NAMALWA (cell line): ENCODE data around the gene FMO2.
"Not testable (repeated sequence)": the region's sequence is repeated elsewhere in the genome, so short reads cannot be mapped to it uniquely, and the experiment has no call there.

Experiments used
- DNase-seq: peaks from one replicate; pipeline ENCODE4 v3.0.0-alpha.2; 2015; ENCODE audit warnings: low spot score

Gene FMO2

GRCh38 chr1:171219346-171220080 lies 34.4 kb downstream of the FMO2 start:
- DNase-seq: no peak

DNA sequence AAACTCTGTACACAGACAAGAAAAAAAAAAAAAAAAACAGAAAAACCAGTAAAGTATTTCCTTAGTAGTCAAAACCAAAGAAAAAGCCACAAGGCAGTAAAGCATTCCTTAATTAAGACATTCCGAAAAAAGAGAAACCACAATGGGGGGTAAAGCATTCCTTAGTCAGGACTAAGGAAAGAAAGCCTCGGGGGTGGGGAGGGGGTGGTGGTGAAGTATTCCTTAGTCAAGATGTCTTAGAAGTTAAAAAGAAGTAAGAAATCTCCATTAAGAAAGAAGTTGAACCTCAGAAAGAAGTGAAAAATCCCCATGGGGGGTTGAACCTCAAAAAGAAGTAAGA lies 35.0 kb downstream of the FMO2 start:
- no peak for DNase-seq

- no peak for DNase-seq
Observed at GRCh38 chr1:171220581-171221054, 35.5 kb downstream of the FMO2 start.

DNA sequence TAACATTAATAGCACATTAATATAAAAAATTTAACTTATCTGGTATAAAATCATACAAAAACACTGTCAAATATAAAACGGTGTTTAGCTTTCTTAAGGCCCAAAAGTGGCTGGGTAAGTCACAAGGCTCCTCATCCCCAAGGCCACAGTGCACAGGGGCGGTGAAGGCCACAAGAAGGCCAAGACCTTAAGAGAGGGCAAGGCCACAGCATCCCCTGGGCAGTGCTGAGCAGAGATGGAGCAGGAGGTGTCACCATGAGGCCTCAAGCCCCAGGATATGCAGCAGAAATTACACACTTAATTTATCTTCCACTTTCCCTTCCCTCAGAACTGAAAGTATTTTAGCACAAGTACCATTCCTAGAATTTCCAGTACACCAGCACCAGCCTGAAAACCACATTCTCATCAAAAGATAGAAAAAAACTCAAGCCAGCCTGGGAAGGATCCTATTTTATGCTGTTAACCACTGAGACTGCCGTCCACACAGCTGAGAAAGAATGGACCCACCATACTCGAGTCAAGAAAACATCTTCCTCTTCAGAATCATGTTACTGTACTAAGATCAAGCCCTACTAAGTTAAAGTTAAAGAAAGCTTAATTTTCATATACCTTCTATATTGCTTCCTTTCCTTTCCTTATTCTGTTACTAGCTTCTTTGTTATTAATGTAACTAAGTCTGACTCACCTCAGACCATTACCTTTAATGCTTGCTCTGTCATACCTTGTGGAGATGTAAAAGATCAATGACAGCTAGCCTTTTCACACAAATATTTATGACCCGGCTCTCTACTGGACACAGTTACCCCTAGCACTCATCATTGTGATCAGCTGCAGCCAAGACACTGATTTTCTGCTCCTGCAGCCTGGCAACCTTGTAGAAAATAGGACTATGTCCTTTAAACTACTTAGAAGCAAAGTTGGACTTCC lies 36.8 kb downstream of the FMO2 start:
- DNase-seq: no peak

- no peak for DNase-seq
Observed at GRCh38 chr1:171222936-171223335, 37.8 kb downstream of the FMO2 start.

DNA sequence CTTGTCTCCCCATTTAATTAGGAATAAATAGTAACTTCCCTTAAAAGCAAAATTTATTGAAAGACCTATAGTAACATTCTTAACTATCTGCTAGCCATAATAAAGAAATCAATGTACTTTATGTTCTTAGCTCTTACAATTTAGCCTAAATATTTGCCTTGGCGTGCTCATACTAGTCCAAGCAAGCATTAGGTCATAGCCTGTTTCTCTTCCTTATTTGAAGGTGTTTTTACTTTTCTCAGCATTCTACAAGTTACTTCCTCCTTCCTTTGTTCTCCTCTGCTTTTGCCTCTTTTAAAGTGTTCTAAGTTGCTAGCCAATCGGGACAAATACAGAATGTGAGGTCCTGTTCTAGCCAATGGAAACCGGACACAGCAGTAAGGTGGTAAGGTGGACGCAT lies 39.2 kb downstream of the FMO2 start:
- DNase-seq: peak; percentile 35

DNA sequence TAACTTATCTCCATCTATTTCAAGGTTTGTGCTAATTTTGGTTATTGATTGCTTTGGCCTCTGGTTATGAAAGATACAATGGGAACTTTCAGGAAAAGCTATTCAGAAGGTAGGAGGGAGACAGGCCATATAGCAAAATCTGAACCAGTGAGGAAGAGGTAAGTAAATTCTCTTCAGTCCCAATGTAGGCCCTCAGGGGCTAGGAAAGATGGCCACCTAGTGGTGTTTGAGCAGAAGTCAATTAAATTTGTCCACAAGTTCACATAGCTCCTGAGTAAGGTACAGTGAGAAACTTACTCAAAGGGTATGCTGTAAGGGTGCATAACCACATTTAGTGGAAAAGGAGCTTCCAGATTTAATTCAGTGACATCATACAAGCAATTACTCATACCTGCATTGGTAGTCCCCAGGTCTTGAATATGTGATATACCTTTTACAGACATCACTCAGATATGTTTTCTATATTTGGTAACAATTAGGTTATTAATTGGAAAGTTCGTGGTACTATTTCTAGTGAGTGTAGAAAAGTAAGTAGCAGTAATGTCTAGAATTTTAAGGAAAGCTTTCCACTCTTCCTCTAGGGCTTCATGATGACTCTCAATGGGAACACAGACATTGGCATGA lies 41.8 kb downstream of the FMO2 start:
- DNase-seq: peak; percentile 90

- DNase-seq: no peak
Observed at GRCh38 chr1:171231326-171231725, 46.2 kb downstream of the FMO2 start.

DNA sequence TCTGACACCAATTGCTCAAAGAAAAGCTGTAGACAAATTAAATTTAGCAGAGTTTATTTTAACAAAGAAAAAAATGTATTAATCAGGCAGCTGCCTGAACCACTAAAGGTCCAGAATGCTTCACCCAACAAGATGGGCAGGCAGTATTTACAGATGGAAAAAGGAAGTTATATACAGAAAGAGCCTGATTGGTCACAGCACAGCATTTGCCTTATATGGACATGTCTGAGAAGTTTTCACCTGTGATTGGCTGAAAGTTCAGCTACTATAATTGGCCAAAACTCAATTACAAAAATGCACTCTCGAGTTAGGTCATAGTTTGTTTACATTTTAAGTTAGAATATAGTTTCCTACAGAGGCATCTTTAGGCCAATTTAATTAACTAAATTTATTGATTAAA lies 48.1 kb downstream of the FMO2 start:
- DNase-seq: peak; percentile 22

GRCh38 chr1:171236231-171236630 lies 51.1 kb downstream of the FMO2 start:
- DNase-seq: not testable (repeated sequence)

DNA sequence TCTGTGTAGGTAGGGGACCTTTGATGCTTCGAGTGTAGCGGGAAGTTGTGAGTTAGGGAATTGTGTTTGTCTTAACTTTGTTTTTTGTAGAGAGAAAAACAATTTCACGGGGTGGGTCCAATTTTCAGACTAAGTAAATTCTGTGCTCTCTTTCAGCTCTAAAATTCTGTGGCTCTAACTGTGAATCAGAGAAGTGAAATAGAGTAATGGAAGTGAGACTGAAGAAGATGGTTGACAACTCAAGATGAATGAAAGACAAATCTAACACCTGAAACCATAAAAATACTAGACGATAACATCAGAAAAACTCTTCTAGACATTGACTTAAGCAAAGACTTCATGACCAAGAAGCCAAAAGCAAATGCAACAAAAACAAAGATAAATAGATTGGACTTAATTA lies 58.8 kb downstream of the FMO2 start:
- DNase-seq: no peak

DNA sequence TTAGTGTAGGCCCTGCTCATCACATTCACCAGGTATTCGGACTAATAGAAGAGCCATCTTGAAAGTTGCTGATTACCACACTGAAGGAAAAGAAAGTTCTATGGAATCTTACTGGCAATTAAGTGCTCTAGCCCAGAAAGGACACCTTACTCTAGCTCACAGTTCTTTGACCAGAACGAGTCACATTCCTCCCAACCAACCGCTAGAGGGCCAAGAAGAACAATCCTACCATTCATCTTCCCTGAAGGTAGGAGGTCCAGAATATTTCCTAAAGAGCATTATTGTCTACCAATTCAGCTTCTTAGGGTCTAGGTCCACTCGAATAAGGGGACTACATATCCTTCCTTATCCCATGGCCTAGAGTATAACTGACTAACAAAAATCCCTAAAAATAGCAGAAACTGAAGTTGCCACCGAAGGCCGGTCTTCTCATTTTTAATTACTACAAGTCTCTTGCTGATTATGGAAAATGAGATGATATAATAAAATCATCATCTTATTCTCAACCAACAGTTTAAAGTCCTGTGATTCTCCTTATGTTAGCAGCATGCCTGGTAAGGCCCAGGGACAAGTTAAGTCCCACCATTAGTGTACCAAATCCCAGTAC lies 60.5 kb downstream of the FMO2 start:
- DNase-seq: peak; percentile 76

DNA sequence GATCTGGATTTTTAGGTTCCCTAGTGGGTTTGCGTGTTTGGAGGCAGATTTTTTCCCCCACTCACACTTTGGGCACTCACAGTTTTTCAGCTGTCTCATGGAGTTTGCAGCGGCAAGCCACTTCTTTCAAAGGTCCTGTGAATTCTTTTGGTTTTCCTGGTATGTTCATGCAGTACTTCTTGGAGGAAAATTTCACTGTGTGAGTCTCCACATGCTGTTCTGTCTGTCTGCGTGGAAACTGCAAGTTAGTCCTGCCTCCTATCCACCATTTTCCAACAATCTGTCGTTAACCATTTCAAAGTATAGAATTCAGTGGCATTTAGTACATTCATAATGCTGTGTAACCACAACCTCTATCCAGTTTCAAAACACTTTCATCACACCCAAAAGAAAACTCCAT lies 62.4 kb downstream of the FMO2 start:
- no peak for DNase-seq

- DNase-seq: no peak
Observed at GRCh38 chr1:171248302-171248701, 63.2 kb downstream of the FMO2 start, which contains the start of gene FMO1. FMO1 (plus strand) TSS chr1:171248494; CDS start chr1:171258088, 9,594 bp downstream.

DNA sequence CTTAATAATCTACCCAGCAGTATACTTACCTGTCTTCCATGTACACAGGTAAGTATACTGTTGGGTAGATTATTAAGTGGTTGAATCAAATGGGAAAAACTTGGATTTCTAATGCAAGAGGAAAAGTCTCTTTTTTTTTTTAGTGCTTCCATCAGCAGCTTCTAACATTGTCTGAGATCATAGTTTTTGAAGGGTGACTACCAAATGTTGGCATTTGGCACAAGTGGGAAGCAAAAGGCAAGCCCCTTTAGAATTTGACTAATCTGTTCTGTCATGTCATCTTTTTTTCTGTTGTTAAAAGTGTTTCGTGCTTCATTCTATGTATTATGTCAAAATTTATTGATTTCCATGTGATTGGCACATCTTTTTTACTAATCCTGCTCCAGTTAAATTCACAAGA lies 63.7 kb downstream of the FMO2 start:
- no peak for DNase-seq

DNA sequence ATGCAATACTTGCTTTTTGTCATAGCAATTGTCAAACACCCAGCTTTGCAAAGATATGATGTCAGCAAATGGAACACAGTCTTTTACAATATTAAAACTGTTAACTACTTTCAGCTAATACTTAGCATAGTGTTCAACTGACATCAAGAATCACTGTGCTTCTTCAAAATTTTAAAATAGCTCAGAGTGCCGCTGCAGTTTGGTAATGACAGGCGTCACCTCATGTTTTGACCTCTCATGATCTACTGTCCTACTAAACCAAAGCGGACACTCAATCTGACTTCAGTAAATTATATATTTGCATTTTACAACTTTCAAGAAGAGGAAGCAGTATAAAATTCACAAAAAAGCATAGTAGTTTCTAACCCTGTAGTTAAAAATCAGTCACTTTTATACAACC lies 65.2 kb downstream of the FMO2 start:
- DNase-seq: peak; percentile 45

DNA sequence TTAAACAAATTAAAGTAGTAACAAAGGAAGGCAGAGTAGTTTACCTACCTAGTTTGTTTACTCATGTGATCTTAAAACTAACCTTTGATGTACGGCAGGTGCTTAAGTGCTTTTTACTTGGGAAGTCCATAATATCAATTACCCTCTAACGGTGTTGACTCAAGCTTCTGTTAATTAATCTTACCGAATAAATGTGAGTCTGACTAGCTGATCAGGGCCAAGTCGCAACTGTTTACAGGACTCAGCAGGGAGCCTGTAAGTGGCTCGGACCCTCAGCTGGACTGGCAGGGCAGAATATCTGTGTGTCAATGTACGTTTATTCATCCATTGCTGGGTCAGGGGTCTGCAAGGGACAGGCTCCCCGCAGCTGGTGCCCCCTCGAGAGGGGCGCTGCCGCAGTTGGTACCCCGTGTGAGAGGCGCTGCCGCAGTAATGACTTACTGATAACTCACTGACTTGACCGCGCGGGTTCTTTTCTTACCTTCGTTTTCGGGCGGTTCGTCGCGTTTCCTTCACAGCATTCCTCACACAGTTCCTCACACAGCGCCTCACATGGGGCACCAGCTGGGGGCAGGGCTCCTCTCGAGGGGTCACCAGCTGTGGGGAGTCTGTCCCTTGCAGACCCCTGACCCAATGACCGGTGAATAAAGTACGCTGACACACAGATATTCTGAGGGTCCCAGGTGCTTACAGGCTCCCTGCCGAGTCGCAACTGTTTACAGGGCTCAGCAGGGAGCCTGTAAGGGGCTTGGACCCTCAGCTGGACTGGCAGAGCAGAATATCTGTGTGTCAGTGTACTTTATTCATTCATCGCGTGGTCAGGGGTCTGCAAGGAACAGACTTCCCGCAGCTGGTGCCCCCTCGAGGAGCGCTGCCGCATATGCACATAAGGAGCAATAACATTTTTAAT lies 66.2 kb downstream of the FMO2 start:
- peak; percentile 93 for DNase-seq

GRCh38 chr1:171251952-171252300 lies 66.8 kb downstream of the FMO2 start:
- DNase-seq: no peak

DNA sequence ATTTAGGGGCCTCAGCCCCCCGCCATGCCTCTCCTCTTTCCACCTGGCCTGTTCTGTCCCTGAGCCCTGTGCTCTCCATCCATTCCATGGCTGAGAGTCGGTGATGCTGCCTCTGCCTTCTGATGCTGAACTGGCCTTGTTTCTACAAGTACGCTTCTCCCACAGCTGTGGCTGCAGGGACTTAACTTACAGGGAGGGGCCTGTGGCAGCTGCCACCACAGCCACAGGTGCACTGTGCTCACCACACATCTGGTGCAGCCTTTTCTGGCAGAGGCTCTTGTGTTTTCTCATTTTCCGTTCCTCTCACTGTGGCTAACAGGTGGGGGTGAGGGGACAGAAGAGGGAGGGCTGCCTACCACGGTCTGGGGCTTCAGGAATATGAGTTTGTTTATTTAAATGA lies 67.4 kb downstream of the FMO2 start:
- DNase-seq: peak; percentile 97

DNA sequence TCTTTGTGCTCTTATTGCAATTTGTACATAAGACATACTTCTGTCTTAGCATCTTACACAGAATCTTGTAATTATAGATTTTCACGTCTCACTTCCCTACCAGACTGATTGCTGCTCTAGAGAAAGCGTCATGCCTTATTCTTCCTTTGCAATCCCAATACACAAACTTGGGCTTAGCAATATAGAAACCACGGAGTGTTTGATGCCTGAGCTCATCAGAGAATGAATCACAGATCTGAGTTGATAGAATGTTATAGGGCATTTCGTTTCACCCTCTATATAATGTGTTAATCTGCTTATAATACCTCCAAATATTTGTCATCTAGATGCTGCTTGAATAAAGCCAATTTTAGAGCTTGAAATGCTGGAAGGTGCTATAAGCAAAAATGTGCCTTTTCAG lies 69.8 kb downstream of the FMO2 start:
- DNase-seq: no peak

- DNase-seq: peak; percentile 34
Observed at GRCh38 chr1:171256940-171257606, 72.0 kb downstream of the FMO2 start.
